BLaER1 (cell line): ENCODE results near the gene KIAA1671.

Experiments
- H3K27ac ChIP-seq: shearing (Covaris generic); formaldehyde crosslinking; 2 replicates; pipeline ENCODE4 v1.8.1; 2022
- H3K27me3 ChIP-seq: shearing (Covaris generic); formaldehyde crosslinking; 2 replicates; pipeline ENCODE4 v1.8.1; 2022
- H3K36me3 ChIP-seq: shearing (Covaris generic); formaldehyde crosslinking; 2 replicates; pipeline ENCODE4 v1.8.1; 2022
- H3K4me1 ChIP-seq: shearing (Covaris generic); formaldehyde crosslinking; 2 replicates; pipeline ENCODE4 v1.8.1; 2022
- H3K4me2 ChIP-seq: shearing (Covaris generic); formaldehyde crosslinking; 2 replicates; pipeline ENCODE4 v1.8.1; 2022
- H3K4me3 ChIP-seq: shearing (Covaris generic); formaldehyde crosslinking; 2 replicates; pipeline ENCODE4 v1.8.1; 2022
- H3K9ac ChIP-seq: shearing (Covaris generic); formaldehyde crosslinking; 2 replicates; pipeline ENCODE4 v1.8.1; 2022
- H3K9me3 ChIP-seq: shearing (Covaris generic); formaldehyde crosslinking; 2 replicates; pipeline ENCODE4 v1.8.1; 2022
- H4K20me1 ChIP-seq: shearing (Covaris generic); formaldehyde crosslinking; 2 replicates; pipeline ENCODE4 v1.8.1; 2022
- Cebpa-rat ChIP-seq: shearing (Covaris generic); IDR thresholded peaks from 2 replicates; pipeline ENCODE4 v1.8.1; 2022

The KIAA1671 gene

GRCh38 chr22:25160120-25160996 lies 207.8 kb downstream of the KIAA1671 start:
- H3K4me1 ChIP-seq = no peaks in the 10 kb centered on the region
- no peaks in the 10 kb centered on the region for H4K20me1 ChIP-seq
- TF ChIP-seq Cebpa-rat = no peak
- H3K4me2 ChIP-seq = no peak overlapping the region
- no peaks in the 10 kb centered on the region for H3K36me3 ChIP-seq
- no peaks in the 10 kb centered on the region for H3K9me3 ChIP-seq
- no peak overlapping the region for H3K4me3 ChIP-seq
- no peak overlapping the region for H3K27ac ChIP-seq
- no peak overlapping the region for H3K9ac ChIP-seq
- H3K27me3 ChIP-seq = no peaks in the 10 kb centered on the region

- Histone ChIP-seq H3K9me3 (no peaks in the 10 kb centered on the region), H3K36me3 (no peaks in the 10 kb centered on the region), H4K20me1 (no peaks in the 10 kb centered on the region), H3K4me2 (no peak overlapping the region), H3K4me3 (no peak overlapping the region), H3K9ac (no peak overlapping the region), H3K27me3 (no peaks in the 10 kb centered on the region), H3K4me1 (no peaks in the 10 kb centered on the region), H3K27ac (no peak overlapping the region)
- no peak for TF ChIP-seq Cebpa-rat
Observed at GRCh38 chr22:25161017-25161915, 208.8 kb downstream of the KIAA1671 start.

- H3K27ac ChIP-seq = no peak overlapping the region
- no peak for TF ChIP-seq Cebpa-rat
- H3K9me3 ChIP-seq = no peaks in the 10 kb centered on the region
- no peak overlapping the region for H3K4me3 ChIP-seq
- H3K9ac ChIP-seq = no peak overlapping the region
- no peaks in the 10 kb centered on the region for H3K4me1 ChIP-seq
- no peak overlapping the region for H3K4me2 ChIP-seq
- H3K36me3 ChIP-seq = no peaks in the 10 kb centered on the region
- H3K27me3 ChIP-seq = no peaks in the 10 kb centered on the region
- H4K20me1 ChIP-seq = no peaks in the 10 kb centered on the region
Observed at GRCh38 chr22:25161916-25162530, 209.5 kb downstream of the KIAA1671 start.

- Histone ChIP-seq H3K4me1 (no peaks in the 10 kb centered on the region), H3K36me3 (no peaks in the 10 kb centered on the region), H3K27ac (no peak overlapping the region), H3K27me3 (no peaks in the 10 kb centered on the region), H3K9me3 (no peaks in the 10 kb centered on the region), H3K4me3 (no peak overlapping the region), H3K9ac (no peak overlapping the region), H4K20me1 (no peaks in the 10 kb centered on the region), H3K4me2 (no peak overlapping the region)
- no peak for TF ChIP-seq Cebpa-rat
Observed at GRCh38 chr22:25162561-25162960, 210.0 kb downstream of the KIAA1671 start.

GRCh38 chr22:25165785-25166184 lies 213.3 kb downstream of the KIAA1671 start:
- Histone ChIP-seq H3K27me3 (no peaks in the 10 kb centered on the region), H3K36me3 (no peaks in the 10 kb centered on the region), H3K4me3 (no peak overlapping the region), H3K27ac (no peak overlapping the region), H4K20me1 (no peaks in the 10 kb centered on the region), H3K4me1 (no peaks in the 10 kb centered on the region), H3K4me2 (no peak overlapping the region), H3K9me3 (no peaks in the 10 kb centered on the region), H3K9ac (no peak overlapping the region)
- TF ChIP-seq Cebpa-rat = no peak

GRCh38 chr22:25166266-25167040 lies 213.9 kb downstream of the KIAA1671 start:
- H3K9ac ChIP-seq = no peak overlapping the region
- H3K4me1 ChIP-seq = no peaks in the 10 kb centered on the region
- H3K9me3 ChIP-seq = no peaks in the 10 kb centered on the region
- no peak overlapping the region for H3K4me2 ChIP-seq
- TF ChIP-seq Cebpa-rat = no peak
- H3K27me3 ChIP-seq = no peaks in the 10 kb centered on the region
- no peak overlapping the region for H3K4me3 ChIP-seq
- no peaks in the 10 kb centered on the region for H4K20me1 ChIP-seq
- H3K27ac ChIP-seq = no peak overlapping the region
- H3K36me3 ChIP-seq = no peaks in the 10 kb centered on the region

- H3K27ac ChIP-seq = no peak overlapping the region
Observed at GRCh38 chr22:25167082-25167481, 214.6 kb downstream of the KIAA1671 start.

GRCh38 chr22:25167834-25168601 lies 215.5 kb downstream of the KIAA1671 start:
- Histone ChIP-seq H3K27me3 (no peaks in the 10 kb centered on the region), H3K4me1 (no peaks in the 10 kb centered on the region), H3K9ac (no peak overlapping the region), H3K27ac (no peak overlapping the region), H3K36me3 (no peaks in the 10 kb centered on the region), H3K4me3 (no peak overlapping the region), H3K9me3 (no peaks in the 10 kb centered on the region), H3K4me2 (no peak overlapping the region), H4K20me1 (no peaks in the 10 kb centered on the region)
- no peak for TF ChIP-seq Cebpa-rat

More at GRCh38 chr22:25167082-25167481, 214.6 kb downstream of the KIAA1671 start:
- H4K20me1 ChIP-seq = no peaks in the 10 kb centered on the region
- no peak for TF ChIP-seq Cebpa-rat
- H3K4me1 ChIP-seq = no peaks in the 10 kb centered on the region
- no peak overlapping the region for H3K9ac ChIP-seq
- no peak overlapping the region for H3K4me2 ChIP-seq
- H3K4me3 ChIP-seq = no peak overlapping the region
- H3K27me3 ChIP-seq = no peaks in the 10 kb centered on the region
- H3K36me3 ChIP-seq = no peaks in the 10 kb centered on the region
- H3K9me3 ChIP-seq = no peaks in the 10 kb centered on the region
